Spleen (tissue), 7 donors: ENCODE measurements around the gene CSH2.
A peak's percentile ranks its signal among the peaks of the same experiment; 100 is the strongest.

ENCODE experiments used
- CTCF ChIP-seq, 11 experiments: fragments of 200-600 bp in 7 of 11; fragments of 450-650 bp in 4 of 11; sonication (generic) in 4 of 11; IDR thresholded peaks in 8 of 11; conservative IDR thresholded peaks in 3 of 11; 1 replicate in 7 of 11; 2 replicates in 4 of 11; pipeline versions ENCODE4 v1.4.0 to v1.8.0; 2016 to 2021; ENCODE audit warnings: antibody characterized with exemption in 11 of 11, inconsistent platforms in 4 of 11, mild to moderate bottlenecking in 1 of 11
- POLR2A ChIP-seq, 3 donors: fragments of 450-650 bp; IDR thresholded peaks; one replicate each; pipeline ENCODE4 v1.5.1; 2017; ENCODE audit warnings: antibody characterized with exemption in 3 of 3, mild to moderate bottlenecking in 1 of 3
- donor health status: DM: no; HTN: no; CAD: no; lungs with moderate emphysema.
- donor health status: DM: no; HTN: no; CAD: no.
- donor health status: DM: no; HTN: no; CAD: no.

GRCh38 chr17:63911657-63912100 is 38.2 kb upstream of the CSH2 start:
- TF ChIP-seq POLR2A (IDR thresholded peaks at IDR 0.05) (no peak), CTCF (IDR thresholded peaks at IDR 0.05 in 8 of 11, conservative IDR thresholded peaks at IDR 0.05 in 3 of 11) (peak; percentile 59 to 96 (median 86))
